Mammary epithelial cell (primary cell): ENCODE results near the gene CDH12.

Source experiments
- CTCF ChIP-seq, 2 donors: IDR thresholded peaks in 1 of 2; conservative IDR thresholded peaks in 1 of 2; 2 replicates each; pipeline ENCODE4 v1.5.1; 2011 to 2012; ENCODE audit warnings: inconsistent platforms in 2 of 2, low read length in 2 of 2, mild to moderate bottlenecking in 2 of 2, control low read depth in 1 of 2, low read depth in 1 of 2; ENCODE audit not compliant: insufficient read depth in 1 of 2; ENCODE audit errors: extremely low read depth in 1 of 2
- EZH2 ChIP-seq: IDR thresholded peaks from 2 replicates; pipeline ENCODE4 v1.6.1; 2012; ENCODE audit warnings: low read length, inconsistent platforms, borderline replicate concordance

DNA sequence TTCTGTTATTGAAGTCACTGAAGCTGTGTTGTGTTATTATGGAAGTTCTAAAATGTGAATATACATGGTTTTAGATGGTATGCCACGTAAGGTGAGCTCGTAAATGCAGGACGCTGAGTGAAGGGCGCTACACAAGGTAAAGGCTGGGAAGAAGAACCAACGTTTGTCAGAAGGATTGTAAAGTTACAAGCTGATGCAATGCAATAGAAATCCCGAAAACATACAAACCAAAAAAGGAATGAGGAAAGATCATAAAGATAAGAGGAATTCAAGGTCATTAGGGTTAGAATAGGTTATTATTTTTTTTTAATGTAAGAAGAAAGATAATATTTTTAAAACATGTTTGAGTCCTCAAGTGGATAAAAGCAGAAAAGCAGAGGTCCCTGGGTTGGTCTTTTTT lies 538.6 kb downstream of the CDH12 start:
- TF ChIP-seq CTCF (conservative IDR thresholded peaks at IDR 0.05 in 1 of 2, IDR thresholded peaks at IDR 0.05 in 1 of 2; ENCODE audit: extremely low read depth in 1 of 2, insufficient read depth in 1 of 2, low read depth in 1 of 2, low read length in 2 of 2) (no peak), EZH2 (no peak)
